Esophagus squamous epithelium (tissue), 4 donors: ENCODE results near the gene JUN.

ENCODE experiments used
- POLR2A ChIP-seq, 4 donors: fragments of 450-650 bp; IDR thresholded peaks; one replicate each; pipeline ENCODE4 v1.6.1; 2017; ENCODE audit warnings: antibody characterized with exemption in 4 of 4, mild to moderate bottlenecking in 4 of 4, moderate library complexity in 3 of 4
- TF ChIP-seq, protein P1 (sequence below), 6 experiments: fragments of 450-650 bp in 4 of 6; fragments of 200-600 bp in 2 of 6; sonication (generic) in 2 of 6; IDR thresholded peaks; one replicate each; pipeline ENCODE4 v1.5.1; 2016 to 2019; ENCODE audit warnings: antibody characterized with exemption in 6 of 6, mild to moderate bottlenecking in 4 of 6, moderate library complexity in 4 of 6

DNA sequence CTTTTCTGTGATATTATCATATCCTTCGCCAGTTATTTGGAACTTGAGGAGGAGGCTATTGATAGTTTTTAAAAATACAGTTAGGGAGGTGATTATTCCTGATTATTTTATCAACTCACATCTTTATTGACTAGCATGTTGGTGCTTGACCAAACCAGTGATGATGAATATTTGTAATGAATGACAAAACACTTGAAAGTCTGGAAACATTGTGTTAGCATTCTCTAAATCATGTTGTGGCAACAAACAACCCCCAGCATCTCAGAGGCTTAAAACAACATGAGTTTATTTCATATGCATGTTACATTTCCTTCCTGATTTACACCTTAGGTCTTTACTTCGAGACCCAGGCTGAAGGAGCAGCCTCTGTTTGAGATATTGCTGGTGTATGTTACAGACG, 10.7 kb upstream of the JUN start:
- TF ChIP-seq, protein P1, sequence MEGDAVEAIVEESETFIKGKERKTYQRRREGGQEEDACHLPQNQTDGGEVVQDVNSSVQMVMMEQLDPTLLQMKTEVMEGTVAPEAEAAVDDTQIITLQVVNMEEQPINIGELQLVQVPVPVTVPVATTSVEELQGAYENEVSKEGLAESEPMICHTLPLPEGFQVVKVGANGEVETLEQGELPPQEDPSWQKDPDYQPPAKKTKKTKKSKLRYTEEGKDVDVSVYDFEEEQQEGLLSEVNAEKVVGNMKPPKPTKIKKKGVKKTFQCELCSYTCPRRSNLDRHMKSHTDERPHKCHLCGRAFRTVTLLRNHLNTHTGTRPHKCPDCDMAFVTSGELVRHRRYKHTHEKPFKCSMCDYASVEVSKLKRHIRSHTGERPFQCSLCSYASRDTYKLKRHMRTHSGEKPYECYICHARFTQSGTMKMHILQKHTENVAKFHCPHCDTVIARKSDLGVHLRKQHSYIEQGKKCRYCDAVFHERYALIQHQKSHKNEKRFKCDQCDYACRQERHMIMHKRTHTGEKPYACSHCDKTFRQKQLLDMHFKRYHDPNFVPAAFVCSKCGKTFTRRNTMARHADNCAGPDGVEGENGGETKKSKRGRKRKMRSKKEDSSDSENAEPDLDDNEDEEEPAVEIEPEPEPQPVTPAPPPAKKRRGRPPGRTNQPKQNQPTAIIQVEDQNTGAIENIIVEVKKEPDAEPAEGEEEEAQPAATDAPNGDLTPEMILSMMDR (IDR thresholded peaks at IDR 0.05) = no peak
- no peak for TF ChIP-seq POLR2A (IDR thresholded peaks at IDR 0.05)
